ENCODE results near the gene FOCAD.

Gene FOCAD

GRCh38 chr9:20804489-20805250 is 120.6 kb downstream of the FOCAD start:
- DNase-seq, result no peak

DNA sequence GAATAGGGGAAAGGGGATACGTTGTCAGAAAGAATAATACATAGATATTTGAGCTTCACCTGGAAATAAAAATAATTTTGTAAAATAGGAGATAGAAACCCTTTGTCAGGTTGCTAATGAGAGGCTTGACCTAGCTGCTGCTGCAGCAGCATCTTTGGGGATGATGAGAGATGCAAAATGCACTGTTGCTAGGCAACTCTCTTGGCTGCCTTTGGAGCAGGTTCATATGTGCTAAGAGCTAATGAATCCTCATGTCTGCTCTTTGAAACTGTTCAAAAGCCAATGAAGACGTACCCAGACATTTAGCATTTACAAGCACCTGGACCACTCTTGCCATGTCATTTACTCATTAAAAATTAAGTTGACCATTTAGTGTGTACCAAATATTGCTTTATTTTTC is 121.7 kb downstream of the FOCAD start:
- no peak for DNase-seq

- no peak for DNase-seq
Observed at GRCh38 chr9:20808002-20808401, 123.9 kb downstream of the FOCAD start.

DNA sequence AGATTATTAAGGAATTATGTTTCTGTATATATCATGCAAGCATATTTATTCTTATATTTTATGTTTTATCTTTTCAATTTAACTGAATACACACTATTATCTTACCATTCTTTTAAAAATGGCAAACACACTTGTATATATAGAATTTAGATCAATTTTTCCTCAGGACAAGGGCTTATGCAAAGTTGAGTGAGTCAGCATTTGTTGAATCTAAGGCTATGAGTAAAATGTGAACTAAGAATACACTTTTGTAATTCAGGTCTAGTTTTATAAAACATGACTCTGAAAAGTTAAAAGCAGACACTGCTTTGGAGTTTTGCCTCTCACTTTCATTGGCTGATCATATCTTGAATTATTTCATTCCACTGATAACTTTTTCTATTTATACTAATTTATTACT is 127.8 kb downstream of the FOCAD start:
- DNase-seq, result no peak

DNA sequence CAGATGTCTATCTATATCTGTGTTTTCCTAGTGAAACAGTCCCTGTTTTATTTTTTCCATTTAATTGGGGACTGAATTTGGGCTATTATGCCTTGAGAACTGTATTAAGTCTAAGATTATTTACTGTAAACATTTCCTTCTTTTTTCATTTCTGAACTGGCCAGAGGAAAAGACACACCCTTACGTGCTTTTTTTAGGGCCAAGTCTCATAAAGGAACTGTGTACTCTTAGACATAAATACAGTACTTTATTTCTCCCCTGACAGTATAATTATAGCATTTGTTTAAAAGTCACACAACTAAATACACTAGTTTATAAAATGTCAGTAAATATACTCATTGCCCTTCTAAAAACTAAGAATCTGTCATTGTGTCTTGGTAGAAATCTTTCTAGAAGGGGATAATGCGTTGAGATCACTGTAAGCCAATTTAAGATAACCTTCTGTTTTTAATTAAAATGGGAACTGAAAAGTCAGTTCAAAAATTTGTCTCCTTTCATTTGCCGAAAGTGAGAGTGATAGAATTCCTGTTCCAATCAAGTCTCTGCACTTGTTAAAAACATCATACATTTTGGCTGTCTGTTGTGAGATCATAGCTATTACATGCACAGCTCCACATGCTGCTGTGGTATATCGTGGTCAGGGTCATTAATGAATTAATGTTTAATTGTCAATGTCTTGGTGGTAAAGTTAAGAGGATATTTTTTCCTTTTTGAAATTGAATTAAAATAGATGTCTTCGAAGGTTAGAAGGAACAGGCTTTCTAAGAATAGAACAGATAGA is 132.1 kb downstream of the FOCAD start:
- no peak for DNase-seq

DNA sequence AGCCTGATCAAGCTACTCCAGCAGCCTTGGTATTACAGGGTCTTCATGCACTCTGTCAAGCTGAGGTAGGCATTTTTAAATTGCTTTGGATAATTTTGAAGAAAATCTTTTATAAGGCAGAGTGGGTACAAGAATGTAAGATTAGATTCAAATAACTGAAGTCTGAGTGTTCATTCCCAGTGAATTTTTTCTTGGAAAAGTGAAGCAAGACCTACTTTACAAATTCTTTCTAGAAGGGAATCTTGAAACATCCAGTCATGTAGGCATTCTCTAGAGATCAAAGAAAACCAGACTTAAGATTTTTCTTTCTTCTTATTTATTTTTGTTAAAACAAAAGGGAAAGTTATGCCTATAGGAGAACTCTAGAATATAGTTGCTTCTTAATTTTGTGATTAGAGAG is 139.0 kb downstream of the FOCAD start:
- peak; percentile 29 for DNase-seq

DNA sequence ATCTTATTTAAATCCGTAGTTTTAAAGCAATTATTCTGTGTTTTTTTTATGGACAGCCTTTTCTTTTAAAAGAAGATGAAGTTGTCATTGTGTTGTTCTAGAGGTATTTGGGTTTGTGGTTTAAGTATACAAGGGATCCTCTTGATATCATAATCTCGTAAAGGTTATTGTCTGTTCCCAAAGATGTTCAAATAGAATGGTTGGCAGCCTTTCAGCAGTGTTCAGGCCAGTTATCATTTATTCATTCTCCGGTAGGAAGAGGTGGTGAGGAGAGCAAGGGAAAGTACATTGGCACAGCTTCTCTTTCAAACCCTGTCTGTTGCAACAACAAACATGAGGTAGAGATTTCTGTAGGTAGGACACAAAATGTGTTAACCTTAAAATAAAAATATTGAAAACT is 147.0 kb downstream of the FOCAD start:
- DNase-seq, result no peak

DNA sequence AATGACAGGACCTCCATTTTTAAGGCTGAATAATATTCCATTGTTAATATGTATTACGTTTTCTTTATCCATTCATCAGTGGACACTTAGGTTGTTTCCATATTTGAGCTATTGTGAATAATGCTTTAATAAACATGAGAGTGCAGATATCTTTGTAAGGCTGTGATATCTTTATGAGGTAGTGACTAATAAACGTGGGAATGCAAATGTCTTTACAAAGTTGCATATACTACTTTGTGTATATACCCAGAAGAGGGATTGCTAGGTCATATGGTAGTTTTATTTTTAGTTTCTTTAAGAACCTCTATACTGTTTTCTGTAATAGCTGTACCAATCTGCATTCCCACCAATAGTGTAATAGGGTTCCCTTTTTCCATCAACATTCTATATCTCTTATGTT is 148.7 kb downstream of the FOCAD start:
- no peak for DNase-seq

- no peak for DNase-seq
Observed at GRCh38 chr9:20835377-20836286, 151.6 kb downstream of the FOCAD start.

- no peak for DNase-seq
Observed at GRCh38 chr9:20837166-20837565, 153.1 kb downstream of the FOCAD start.

GRCh38 chr9:20838218-20838617 is 154.2 kb downstream of the FOCAD start:
- no peak for DNase-seq

DNA sequence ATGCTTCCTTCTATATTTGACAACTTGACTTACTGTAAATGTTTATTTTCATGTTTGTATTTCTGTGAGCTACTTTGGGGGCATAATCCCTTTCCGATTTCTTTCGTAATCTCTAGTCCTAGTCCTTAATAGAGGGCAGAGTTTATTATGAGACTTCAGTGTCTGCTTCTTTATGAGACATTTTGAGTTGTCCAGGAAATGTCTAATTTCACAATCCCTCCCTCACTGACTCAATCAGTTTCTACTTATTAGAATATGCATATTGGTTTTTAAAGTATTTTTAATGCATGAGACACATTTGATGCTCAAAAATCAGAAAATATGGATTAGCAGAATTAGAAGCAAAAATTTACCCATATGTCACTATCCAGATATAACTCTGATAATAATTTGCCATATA is 160.9 kb downstream of the FOCAD start:
- no peak for DNase-seq

DNA sequence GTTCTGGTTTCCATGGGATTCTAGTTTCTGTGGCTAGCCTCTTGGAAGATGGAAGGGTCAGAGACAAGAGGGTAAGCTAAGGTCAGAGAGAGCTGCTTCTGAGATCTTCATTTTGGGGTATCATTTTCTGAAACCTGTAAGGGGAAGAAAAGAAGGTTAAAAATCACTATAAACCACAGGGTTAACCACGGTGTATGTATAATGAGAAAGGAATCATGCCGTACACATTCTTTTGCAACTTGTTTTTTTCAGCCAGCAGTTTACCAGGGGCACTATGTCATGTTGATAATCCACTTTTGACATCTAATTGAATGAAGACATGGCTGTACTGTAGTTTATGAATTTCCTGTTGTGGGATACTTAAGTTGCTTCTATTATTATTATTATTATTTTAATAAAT is 164.4 kb downstream of the FOCAD start:
- DNase-seq, result peak; percentile 69

GRCh38 chr9:20853866-20854265 is 169.8 kb downstream of the FOCAD start:
- no peak for DNase-seq

- DNase-seq, result peak; percentile 78
Observed at GRCh38 chr9:20854444-20854843, 170.4 kb downstream of the FOCAD start.

DNA sequence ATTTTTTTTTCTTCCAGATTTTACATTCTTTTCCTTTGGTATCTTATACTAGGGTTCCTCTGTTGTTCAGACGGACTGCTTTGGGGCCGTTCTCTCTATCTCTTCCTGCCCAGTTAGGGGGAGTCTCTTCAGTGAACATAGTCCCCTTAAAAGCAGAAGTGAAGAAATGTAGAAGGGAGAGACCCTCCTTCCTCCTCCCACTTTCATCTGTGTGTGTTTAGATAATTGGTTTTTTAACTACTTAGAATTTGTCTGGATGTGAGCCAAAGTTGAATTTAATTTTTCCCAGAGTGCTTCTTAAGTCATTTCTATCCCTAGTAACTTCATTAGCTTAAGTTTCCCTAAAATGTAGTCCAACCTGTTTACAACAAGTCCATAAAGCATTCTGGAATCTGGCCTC is 179.9 kb downstream of the FOCAD start:
- no peak for DNase-seq

- DNase-seq, result no peak
Observed at GRCh38 chr9:20865347-20865746, 181.3 kb downstream of the FOCAD start.

GRCh38 chr9:20870115-20870514 is 186.1 kb downstream of the FOCAD start:
- DNase-seq, result no peak

- DNase-seq, result peak; percentile 91
Observed at GRCh38 chr9:20872340-20872977, 188.4 kb downstream of the FOCAD start.

DNA sequence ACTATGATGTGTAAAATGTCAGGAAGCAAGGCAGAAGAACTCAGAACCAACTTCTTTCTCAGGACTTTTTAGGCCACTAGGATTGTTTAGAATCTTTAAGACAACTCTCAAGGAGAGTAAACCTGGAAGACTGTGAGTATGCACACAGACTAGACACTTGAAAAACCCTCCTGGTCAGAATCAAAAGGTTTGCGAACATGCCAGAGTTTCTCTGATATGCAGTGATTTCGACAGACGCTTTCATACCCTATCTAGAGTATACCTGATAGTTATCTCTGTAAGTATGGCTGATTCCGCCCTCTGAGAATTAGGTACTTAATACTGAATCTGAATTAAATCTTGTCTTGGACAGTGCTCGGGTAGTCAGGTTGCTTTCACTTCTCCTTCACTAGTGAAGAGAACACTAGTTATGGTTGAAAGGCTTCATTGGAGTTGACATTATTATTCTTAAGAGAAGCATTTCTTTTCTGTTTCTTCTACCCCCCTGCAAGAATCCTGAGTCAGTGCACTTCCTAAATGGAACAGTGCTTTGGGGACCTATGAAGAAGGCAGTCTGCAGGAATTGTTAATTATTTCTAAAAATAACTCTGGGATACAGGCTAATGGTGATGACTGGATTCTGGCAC is 189.3 kb downstream of the FOCAD start:
- DNase-seq, result peak; percentile 67

DNA sequence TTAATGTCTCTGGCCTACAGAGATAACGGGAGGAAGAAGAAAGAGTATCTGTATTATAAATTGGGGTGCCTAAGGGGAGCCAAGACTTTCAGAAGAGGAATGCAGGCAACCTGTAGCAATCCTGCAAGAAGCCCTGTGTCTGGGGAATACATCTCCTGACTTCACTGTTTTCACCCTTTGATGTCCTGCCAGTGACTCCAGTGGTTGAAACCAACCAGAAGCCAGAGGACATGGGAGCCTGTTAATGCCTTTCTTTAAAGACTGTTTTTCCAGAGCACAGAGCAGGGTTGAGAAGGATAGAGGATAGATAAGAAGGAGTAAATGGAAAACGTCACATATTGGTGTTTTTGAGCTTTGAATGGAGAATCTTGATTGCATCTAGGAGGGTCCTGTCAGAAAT is 196.2 kb downstream of the FOCAD start:
- DNase-seq, result no peak

DNA sequence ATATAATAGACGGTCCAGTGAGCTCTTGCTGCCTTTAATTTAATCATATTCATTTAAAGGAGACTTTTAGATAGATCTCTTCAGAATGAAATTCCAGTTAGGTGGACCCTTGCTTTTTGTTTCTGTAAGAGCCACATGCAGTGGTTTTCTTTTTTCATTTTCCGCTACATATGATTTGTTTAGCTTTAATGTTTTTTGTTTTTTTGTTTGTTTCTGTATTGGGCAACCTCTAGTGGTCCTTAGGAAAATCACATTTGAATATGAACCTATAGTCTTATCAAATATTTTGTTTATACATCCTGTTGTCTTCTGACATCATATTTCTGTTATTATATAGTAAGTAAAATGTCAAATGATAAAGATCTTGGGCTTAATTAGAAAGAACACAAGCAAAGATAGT is 196.6 kb downstream of the FOCAD start:
- DNase-seq, result no peak

All from fibroblast of skin of abdomen (primary cell).